Left kidney (tissue), 2 donors: Measurements from ENCODE around the gene RAB9A. TPM values are rescaled to one million over a fixed set of nuclear protein-coding genes. Genes with fewer than 3 reads are reported as not detected.
A peak's percentile ranks its signal among the peaks of the same experiment; 100 is the strongest.
"Not testable (repeated sequence)": the region's sequence is repeated elsewhere in the genome, so short reads cannot be mapped to it uniquely, and the experiment has no call there.

ENCODE experiments used
- DNase-seq: peaks from one replicate; pipeline ENCODE4 v3.0.0-alpha.2; 2013
- polyA plus RNA-seq: library from polyadenylated mRNA; unstranded; fragments of 120-200 nt; gene quantifications from one replicate; pipeline ENCODE4 v1.2.1, GENCODE V29; 2013; ENCODE audit not compliant: insufficient read length

RAB9A gene
- polyA plus RNA-seq, 1 donor: 23.9 TPM

DNA sequence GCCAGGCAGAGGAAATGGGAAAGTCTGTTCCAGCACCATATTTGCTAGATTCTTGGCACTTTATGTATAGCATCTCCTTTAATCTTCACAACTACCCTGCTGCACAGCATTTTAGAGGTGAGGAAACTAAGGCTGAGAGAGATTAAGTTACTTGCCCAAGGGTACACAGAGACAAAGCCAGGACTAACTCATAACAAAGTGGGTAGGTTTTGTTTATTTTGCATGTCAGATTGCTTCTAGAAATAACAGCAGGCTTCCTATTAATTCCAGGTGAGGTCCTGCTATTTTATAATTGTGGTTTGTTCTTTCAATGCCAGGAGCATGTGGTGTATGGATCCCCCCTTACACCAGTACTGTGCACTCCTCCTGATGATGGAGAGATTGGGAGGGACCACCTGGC lies 21.0 kb upstream of the RAB9A start:
- no peak for DNase-seq

DNA sequence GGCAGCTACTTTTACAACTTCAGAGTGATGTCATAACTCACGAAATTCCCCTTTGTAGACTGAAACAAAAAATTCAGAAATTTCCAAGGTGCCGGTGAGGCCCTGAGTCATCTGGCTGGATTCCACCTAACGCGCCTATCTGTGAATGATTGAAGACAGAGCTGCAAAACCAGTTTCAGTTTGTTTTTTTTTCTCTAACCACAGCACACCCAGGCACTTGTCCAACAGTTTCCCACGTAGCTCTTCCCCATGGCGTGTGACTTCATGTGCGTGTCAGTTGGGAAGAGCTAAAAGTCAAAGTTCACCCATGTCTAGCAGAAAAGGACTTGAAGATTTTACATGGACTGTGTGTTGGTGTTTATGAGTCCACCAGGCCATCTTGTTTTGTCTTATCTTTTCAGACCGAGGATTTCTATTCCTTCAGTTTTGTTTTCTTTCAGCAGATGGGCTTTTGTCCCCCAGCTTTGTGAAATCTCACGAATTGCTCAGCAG lies 19.6 kb upstream of the RAB9A start:
- DNase-seq: no peak

DNA sequence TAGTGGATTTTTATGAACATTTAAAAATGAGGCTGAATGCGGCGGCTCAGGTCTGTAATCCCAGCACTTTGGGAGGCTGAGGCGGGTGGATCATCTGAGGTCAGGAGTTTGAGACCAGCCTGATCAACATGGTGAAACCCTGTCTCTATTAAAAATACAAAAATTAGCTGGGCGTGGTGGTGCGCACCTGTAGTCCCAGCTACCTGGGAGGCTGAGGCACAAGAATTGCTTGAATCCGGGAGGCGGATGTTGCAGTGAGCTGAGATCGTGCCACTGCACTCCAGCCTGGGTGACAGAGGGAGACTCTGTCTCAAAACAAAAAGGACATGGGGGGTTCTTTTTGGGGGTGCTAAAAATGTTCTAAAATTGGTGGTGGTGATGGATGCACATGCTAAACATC lies 19.2 kb upstream of the RAB9A start:
- not testable (repeated sequence) for DNase-seq

GRCh38 chrX:13670197-13670596 lies 18.7 kb upstream of the RAB9A start:
- DNase-seq: no peak

DNA sequence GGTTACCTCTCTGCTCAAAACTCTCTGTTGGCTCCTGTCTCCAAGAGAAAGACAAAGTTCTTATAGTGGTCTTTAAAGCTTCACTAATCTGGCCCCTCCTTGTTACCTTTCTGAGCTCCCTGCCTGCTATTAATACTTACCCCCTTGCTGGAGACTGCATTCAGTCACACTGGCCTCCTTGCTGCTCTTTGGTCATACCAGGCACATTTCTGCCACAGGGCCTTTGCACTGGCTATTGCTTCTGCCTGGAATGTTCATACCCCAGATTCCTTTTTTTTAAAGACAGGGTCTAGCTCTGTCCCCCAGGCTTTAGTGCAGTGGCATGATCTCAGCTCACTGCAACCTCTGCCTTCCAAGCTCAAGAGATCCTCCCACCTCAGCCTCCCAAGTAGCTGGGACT lies 15.9 kb upstream of the RAB9A start:
- no peak for DNase-seq

GRCh38 chrX:13676885-13677284 lies 12.0 kb upstream of the RAB9A start:
- DNase-seq: no peak

DNA sequence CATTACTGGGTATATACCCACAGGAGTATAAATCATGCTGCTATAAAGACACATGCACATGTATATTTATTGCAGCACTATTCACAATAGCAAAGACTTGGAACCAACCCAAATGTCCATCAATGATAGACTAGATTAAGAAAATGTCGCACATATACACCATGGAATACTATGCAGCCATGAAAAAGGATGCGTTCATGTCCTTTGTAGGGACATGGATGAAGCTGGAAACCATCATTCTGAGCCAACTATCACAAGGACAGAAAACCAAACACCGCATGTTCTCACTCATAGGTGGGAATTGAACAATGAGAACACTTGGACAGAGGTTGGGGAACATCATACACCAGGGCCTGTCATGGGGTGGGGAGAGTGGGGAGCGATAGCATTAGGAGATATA lies 9.2 kb upstream of the RAB9A start:
- not testable (repeated sequence) for DNase-seq

GRCh38 chrX:13681595-13681994 lies 7.3 kb upstream of the RAB9A start:
- no peak for DNase-seq

GRCh38 chrX:13684361-13684760 lies 4.6 kb upstream of the RAB9A start:
- no peak for DNase-seq

- DNase-seq: no peak
Observed at GRCh38 chrX:13685126-13685763, 3.7 kb upstream of the RAB9A start.

DNA sequence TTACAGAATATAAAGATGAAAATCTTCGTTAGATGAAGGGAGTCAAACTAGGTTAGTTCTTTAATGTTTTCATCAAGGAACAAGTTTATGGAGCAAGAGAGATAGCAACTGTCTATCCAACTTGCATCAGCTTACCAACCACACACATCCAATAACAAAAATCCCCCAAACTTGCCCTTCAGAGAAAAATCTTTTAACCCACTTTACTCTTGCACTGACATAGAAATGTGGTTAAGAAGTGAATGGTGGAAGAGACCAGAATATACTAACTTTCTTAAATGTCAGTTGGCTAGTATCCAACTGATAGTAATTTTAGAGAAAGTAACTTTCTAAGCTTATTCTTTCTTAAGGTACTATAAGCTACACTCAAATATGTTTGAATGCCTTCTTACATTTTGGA lies 1.7 kb upstream of the RAB9A start:
- no peak for DNase-seq

DNA sequence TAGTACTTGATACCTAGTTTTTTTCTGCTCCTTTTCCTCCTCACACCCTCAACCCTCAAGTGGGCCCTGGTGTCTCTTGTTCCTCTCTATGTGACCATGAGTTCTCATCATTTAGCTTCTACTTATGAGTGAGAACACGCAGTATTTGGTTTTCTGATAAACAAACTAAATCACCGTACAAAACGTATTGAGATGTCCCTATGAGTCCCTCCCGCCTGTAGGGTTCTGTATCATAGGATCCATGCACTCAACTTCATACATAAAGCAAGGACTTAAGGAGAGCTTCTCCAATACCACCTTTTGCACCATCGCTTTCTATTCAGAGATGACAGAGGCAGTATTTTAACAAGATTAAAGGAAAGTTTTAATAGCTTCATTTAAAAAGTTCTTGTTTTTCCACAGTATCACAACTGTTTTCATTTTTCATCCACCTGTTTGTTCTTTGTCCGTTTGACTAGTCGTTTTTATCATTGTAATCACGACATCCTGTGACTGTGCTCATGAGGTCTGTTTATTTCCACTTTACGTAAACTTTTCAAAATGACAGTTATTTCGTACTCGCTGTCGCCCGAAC lies 457 bp upstream of the RAB9A start:
- DNase-seq: no peak

- DNase-seq: peak; percentile 33
Observed at GRCh38 chrX:13689741-13690211, 848 bp downstream of the RAB9A start.

DNA sequence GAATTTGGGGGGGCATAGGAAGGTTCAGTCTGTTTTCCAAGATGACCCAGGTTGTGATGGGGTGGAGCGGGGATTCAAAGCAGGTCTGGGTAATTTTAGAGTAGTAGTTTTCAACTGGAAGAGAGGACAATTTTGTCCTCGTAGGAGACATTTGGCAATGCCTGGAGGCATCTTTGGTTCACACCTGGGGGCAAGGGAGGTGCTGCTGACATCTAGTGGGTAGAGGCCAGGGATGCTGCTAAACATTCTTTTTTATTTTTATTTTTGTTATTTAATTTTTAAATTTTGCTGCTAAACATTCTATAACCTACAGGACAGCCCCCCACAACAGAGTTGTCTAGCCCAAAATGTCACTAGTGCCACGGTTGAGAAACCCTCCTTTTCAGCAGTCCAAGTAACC lies 1.9 kb downstream of the RAB9A start:
- no peak for DNase-seq

DNA sequence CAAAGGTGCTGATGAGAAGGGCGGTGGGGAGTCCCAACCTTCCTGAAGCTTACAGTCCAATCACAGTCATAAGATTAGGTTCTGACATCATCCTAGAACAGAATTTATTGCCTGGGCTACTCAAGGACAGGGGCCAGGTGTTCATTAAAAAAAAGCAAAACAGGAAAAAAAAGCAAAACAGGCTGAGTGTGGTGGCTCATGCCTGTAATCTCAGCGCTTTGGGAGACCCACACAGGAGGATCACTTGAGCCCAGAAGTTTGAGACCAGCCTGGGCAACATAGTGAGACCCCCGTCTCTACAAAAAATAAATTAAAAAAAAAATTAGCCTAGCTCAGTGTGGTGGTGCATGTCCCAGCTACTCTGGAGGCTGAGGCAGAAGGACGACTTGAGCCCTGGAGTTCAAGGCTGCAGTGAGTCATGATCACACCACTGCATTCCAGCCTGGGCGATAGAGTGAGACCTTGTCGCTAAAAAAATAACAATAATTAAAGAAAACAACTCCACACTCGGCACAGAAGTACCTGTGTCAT lies 3.0 kb downstream of the RAB9A start:
- no peak for DNase-seq

- no peak for DNase-seq
Observed at GRCh38 chrX:13692771-13693231, 3.9 kb downstream of the RAB9A start.

GRCh38 chrX:13693341-13693961 lies 4.5 kb downstream of the RAB9A start:
- DNase-seq: no peak

GRCh38 chrX:13694359-13694758 lies 5.4 kb downstream of the RAB9A start:
- DNase-seq: no peak

DNA sequence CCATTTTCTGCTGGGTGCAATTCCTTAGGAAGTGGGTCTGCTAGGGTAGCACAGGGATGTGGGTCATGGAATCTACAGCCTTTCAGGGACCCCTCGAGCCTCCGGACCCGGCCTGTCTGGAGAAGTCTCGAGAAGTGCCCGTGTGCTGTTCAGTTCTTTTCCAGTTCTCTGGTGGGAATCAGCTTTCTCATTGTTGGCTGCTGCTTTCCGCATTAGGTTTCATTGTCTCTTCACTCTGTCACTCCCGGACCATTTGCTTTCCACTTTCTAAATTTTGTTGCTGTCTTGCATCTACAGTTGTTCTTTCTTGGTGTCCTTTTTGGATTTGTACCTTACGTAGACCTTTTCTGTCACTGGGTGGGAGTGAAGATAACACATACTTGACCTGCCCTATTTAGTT lies 6.1 kb downstream of the RAB9A start:
- no peak for DNase-seq

DNA sequence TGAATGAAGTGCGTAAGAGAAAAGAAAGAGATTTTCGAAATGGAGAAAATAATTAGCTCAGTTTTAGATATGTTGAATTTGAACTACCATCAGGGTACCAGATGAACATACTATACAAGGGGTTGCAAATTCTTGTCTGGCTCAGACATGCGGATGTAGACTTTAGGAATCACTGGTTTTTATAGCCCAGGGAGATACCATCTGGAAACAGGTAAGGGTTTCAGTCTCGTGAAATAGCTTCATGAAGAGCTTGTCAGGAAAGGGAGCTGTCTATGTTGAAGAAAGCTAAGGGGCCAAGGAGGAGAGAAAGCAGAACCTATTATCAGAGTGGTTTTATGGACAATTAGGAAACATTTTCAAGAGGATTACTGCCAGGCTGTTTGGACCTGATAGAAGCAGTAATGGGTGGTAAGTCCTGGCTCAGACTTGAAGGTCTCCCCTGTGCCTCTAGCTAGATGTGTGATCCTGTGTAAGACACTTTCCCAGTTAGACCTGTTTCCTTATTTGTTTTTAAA lies 6.7 kb downstream of the RAB9A start:
- no peak for DNase-seq

DNA sequence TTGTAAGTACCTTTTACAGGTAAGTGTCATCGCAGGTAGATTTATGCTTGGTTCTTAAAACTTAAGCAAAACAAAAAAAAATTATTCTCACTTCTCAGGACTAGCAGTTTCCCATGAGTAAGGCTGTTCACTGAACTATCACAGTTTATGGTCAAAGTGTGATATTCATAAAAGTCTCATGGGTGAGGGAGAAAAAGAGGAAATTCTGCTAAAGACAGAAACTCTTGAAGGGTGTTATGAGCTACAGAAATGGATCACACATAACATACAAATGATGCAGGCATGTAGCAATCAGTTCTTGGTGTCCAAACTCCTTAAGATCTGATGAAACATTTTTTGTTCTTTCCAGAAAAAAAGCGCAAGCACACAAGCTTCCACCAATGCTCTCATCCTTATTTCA lies 8.5 kb downstream of the RAB9A start:
- DNase-seq: no peak

DNA sequence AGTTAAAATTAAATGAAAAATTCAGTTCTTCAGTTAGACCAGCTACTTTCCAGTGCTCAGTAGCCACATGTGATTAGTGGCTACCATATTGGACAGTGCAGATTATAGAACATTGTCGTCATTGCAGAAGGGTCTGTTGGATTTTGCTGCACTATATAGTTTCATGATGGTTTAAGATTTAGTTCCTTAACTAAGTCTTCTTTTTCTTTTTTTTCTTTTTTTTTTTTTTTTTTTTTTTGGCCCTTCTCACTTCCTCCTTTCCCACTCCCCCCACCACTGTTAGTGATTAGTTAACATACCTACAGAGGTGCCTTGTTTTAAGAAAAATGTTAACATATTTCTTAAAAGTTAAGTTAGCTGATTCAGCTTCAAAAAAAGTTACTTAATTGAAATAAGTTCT lies 9.0 kb downstream of the RAB9A start:
- DNase-seq: no peak

GRCh38 chrX:13698432-13698831 lies 9.5 kb downstream of the RAB9A start:
- no peak for DNase-seq
